GM12872 (cell line): Measurements from ENCODE around the gene HOXB8.
A peak's percentile ranks its signal among the peaks of the same experiment; 100 is the strongest.

Experiments
- TF ChIP-seq, protein P1 (sequence below): IDR thresholded peaks from 3 replicates; pipeline ENCODE4 v1.5.1; 2011; ENCODE audit warnings: low read depth, mild to moderate bottlenecking, low read length, moderate library complexity; ENCODE audit not compliant: insufficient read depth

The HOXB8 gene

DNA sequence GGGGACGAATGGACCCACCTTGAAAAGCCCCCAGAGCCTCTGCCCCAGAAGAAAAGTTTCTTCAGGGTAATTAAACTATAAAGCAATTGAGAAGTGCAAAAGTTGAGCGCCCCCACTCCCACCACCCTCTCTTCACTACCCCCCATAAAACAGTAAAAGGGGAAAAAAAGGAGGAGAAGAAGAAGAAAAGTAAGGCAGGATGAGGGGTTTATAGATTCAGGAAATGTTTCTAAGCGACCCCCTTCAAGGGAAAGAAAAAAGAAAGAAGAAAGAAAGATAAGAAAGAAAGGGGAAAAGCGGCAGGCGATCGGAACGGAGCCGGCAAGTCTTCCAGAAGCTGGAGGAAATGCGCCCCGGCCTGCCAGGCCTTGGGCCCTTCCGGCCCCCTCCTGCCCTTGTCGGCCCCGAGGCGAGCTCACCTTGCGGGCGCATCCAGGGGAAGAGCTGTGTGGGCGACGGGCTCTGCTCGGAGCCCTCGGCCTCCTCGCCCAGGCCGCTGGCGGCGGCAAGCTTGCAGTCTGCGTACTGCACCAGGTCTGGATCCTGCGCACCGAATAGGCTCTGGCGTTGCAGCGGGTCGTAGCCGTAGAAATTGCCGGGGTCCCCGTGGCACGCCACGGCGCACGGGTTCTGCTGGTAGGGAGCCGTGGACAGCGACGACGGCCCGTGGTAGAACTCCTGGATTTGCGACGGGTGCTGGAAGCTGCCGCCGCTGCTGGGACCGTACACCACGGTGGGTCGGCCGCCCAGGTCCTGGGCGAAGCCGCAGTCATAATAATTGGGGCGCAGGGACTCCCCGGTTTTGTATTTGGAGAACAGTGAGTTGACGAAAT, 1.0 kb downstream of the HOXB8 start:
- TF ChIP-seq, protein P1, sequence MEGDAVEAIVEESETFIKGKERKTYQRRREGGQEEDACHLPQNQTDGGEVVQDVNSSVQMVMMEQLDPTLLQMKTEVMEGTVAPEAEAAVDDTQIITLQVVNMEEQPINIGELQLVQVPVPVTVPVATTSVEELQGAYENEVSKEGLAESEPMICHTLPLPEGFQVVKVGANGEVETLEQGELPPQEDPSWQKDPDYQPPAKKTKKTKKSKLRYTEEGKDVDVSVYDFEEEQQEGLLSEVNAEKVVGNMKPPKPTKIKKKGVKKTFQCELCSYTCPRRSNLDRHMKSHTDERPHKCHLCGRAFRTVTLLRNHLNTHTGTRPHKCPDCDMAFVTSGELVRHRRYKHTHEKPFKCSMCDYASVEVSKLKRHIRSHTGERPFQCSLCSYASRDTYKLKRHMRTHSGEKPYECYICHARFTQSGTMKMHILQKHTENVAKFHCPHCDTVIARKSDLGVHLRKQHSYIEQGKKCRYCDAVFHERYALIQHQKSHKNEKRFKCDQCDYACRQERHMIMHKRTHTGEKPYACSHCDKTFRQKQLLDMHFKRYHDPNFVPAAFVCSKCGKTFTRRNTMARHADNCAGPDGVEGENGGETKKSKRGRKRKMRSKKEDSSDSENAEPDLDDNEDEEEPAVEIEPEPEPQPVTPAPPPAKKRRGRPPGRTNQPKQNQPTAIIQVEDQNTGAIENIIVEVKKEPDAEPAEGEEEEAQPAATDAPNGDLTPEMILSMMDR, result no peak

GRCh38 chr17:48612854-48613691, 2.0 kb downstream of the HOXB8 start:
- TF ChIP-seq, protein P1, result peak; percentile 43; the same call in 2 of the 3 replicates

DNA sequence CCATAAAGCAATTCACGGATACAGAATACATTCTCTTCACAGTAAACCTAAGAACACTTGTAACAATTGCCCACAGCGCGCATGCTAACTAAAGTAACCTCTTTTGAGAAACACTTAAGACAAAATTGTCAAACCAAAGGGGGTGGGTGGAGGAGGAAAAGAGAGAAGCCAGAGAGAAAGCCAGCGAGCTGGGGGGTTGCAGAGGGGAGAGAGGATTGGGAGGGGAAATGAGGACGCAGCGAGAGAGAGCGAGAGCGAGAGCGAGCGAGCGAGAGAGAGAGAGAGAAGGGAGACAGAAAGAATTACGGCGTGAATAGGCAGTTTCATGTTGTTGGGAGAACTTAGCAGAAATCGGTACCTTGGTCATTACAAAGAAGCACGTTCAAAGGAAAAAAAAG, 2.6 kb downstream of the HOXB8 start:
- TF ChIP-seq, protein P1, result no peak

GRCh38 chr17:48611681-48612455, 3.2 kb downstream of the HOXB8 start:
- TF ChIP-seq, protein P1, result no peak

GRCh38 chr17:48611213-48611612, 3.9 kb downstream of the HOXB8 start:
- TF ChIP-seq, protein P1, result no peak

GRCh38 chr17:48610282-48611211, 4.5 kb downstream of the HOXB8 start, which contains the start of gene HOXB7:
TSS of gene HOXB7 (minus strand) at chr17:48611017. CDS start at chr17:48610918, 99 bp downstream.
- TF ChIP-seq, protein P1, result no peak
